8988T (cell line): Measurements from ENCODE around the gene SLC43A3.
"Not testable (repeated sequence)": the region's sequence is repeated elsewhere in the genome, so short reads cannot be mapped to it uniquely, and the experiment has no call there.

Experiments used
- DNase-seq: peaks from one replicate; pipeline ENCODE4 v3.0.0; 2011

Gene SLC43A3

GRCh38 chr11:57376095-57377090, 50.5 kb downstream of the SLC43A3 start:
- DNase-seq = no peak

GRCh38 chr11:57375490-57375889, 51.4 kb downstream of the SLC43A3 start:
- DNase-seq = no peak

GRCh38 chr11:57374966-57375365, 52.0 kb downstream of the SLC43A3 start:
- DNase-seq = no peak

- no peak for DNase-seq
These were observed 53.8 kb downstream of the SLC43A3 start for GRCh38 chr11:57373146-57373545.

GRCh38 chr11:57370941-57371340, 56.0 kb downstream of the SLC43A3 start:
- no peak for DNase-seq

GRCh38 chr11:57370251-57370650, 56.7 kb downstream of the SLC43A3 start:
- no peak for DNase-seq

- no peak for DNase-seq
These were observed 58.1 kb downstream of the SLC43A3 start for GRCh38 chr11:57368845-57369232.

DNA sequence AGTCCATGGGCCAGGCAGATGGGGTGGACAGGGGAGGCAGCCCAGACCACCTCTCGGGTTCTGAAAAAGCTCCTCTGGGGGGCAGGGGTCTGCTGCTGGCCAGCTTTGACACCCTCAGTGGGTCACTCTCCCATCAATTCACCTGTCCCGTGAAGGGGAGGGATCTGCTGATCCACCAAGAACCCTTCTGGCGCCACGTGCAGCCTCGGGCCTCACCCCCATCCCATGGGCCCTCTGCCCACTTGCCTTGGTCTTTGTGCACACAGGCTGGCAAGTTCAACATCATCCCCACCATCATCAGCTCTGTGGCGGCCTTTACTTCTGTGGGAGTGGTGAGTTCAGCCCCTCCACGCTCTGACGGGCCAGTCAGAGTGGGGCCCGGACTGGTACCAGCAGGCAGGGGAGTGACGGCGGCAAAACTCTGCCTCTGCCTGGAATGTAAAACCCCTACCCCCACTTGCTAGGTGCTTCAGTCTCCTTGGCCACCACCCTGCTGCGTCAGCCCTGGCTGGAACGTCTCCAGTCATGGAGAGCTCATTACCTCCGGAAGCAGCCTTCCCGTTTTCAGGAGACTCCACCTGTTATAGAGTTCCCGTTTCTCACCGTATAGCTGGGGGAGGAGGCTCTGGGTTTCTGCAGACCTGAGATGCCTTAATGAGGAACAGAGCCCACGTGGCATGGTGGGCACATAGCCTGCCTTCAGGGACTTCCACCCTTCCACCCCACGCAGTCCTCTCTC, 58.6 kb downstream of the SLC43A3 start:
- no peak for DNase-seq

GRCh38 chr11:57364851-57365660, 61.9 kb downstream of the SLC43A3 start:
- DNase-seq = no peak

- no peak for DNase-seq
These were observed 63.5 kb downstream of the SLC43A3 start for GRCh38 chr11:57363131-57364080.

DNA sequence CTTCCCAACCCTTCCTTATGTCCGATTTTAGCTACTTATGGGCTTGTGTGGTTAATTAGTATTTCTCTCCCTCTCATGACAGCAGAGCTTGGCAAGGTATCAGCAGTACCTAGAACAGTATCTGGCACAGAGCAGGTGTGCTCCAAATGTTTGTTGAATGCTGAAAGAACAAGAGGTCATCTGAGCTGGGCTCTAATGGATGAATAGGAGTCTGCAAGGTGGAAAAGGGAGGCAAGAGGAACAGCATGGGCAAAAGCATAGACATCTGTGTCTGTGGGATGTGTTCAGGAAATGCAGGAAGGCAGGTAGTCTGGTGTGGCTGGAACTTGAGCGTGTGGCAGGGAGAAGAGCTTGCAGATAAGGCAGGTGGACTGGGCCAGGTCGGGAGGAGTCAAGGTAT, 65.0 kb downstream of the SLC43A3 start:
- no peak for DNase-seq

GRCh38 chr11:57361420-57361819, 65.5 kb downstream of the SLC43A3 start:
- DNase-seq = not testable (repeated sequence)

DNA sequence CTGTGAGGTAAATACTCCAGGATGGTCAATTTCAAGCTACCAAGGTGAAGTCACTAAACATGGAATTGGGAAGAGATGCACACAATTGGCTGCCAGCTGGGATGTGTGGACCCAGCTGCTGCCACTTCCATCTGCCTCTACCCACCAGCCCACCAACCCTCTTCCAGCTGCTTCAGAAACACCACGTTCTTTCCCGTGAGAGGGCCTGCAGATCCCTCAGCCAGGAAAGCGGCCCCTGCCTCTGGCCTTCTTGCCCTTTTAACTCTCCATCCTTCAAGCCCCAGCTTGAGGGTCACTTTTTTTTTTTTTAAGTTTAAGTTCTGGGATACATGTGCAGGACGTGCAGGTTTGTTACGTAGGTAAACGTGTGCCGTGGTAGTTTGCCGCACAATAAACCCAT, 65.9 kb downstream of the SLC43A3 start:
- no peak for DNase-seq

DNA sequence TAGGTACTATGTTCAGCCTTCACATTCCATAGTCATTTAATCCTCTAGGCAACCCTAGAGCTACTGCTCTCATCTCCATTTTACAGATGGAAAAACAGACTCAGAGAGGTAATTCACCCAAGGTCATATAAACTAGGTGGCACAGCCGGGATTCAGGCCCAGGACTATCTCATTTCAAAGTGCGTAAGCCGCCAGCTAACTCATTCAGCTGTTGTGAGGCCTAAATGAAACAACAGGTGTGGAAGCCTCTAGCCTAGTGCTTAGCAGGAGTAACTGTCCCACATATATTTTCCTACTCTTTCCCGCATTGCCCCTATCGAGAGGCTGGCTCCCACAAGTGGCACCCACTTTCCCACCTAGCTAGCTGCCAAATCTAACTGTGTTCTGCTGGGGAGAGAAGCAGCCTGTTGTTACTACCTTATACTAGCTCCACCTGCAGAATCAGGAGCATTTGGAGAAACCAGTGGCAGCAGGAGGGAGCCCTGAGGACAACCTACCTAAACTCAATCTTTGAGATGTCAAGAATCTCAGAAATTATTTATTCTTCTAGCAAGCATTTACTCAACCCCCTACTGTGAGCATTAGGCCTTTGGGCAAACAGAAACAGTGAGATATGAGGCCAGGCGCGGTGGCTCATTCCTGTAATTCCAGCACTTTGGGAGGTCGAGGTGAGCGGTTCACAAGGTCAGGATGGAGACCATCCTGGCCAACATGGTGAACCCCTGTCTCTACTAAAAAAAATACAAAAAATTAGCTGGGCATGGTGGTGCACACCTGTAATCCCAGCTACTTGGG, 66.8 kb downstream of the SLC43A3 start:
- no peak for DNase-seq

DNA sequence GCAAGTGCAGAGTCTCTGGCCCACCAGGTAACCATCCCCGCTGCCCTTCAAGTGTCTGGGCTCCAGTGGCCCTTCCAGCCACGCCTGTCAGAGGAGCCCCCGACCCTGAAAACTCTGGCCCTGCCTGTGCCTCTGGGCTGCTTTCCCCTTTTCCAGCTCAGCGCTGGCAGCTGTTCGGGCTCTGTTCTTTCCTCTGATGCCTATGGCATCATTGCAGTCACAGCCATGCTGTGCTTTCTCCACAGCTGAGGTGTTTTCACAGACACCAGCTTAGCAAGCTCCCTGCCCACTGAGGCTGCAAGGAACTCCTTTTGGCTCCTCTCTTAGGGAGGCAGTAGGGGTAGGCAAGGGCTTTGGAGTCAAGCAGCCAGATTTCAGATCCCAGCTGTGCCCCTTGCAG, 67.5 kb downstream of the SLC43A3 start:
- DNase-seq = no peak

- DNase-seq = no peak
These were observed 67.9 kb downstream of the SLC43A3 start for GRCh38 chr11:57358991-57359390.

DNA sequence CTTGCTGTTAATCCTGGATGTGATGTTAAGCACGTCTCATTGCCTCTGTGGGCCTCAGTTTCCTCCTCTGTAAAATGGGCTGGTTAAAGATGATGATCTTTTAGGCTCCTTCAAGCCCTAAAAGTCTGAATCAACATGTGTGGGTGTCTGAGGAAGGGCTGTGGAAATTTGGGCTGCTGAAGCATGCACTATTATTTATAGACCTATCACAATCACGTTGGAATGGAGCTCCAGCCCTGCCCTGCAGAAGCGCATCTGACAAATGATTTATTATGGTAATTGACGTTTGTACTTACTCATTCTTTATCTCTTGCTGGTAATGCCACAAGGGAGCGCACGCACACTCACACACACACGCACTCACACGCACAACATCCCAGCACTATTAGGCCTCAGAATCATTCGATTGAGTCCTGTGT, 68.4 kb downstream of the SLC43A3 start:
- DNase-seq = no peak

DNA sequence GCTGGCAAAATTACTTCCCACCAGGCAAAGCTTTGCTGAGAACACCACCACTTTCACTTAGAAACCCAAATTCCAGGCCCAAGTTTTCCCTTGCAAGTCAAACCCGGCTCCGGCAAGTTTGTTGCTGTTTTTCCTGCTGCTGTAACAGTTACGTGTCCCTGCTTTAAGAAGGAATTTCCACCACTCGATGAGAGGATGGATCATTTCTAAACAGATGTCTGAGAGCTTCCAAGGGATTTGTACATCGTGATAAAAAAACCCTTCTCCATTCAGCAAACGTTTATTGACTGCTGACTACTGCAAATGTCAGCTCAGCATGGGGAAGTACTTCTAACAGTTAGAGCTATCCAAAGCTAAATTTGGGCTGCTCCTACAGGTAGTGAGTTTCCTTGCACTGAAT, 69.1 kb downstream of the SLC43A3 start:
- DNase-seq = no peak

DNA sequence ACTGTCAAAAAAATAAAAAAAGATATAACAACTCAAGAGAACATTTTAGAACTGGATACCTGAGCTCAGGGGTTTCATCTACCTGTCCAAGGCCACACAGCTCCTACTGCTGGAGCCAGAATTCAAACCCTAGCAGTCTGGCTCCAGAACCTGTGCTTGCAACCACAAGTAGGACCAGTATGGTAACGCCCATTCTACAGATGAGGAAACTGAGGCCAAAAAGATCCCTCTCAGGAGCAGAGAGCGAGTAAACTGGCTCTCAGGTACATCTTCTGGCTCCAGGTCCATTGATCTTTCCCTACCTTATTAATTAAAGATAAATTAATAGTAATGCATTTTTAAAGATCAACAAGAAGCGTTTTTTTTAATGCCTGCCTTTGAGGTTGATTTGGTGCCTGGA, 69.6 kb downstream of the SLC43A3 start:
- DNase-seq = no peak
